Ishikawa (cell line): ENCODE data around the gene OSBP.

Experiments
- CREB1 ChIP-seq: IDR thresholded peaks from 2 replicates; pipeline ENCODE4 v1.6.1; 2012; ENCODE audit warnings: low read depth
- EGR1 ChIP-seq: IDR thresholded peaks from 2 replicates; pipeline ENCODE4 v1.6.1; 2012
- EP300 ChIP-seq: IDR thresholded peaks from 2 replicates; pipeline ENCODE4 v1.6.1; 2012; ENCODE audit warnings: borderline replicate concordance
- NFIC ChIP-seq: IDR thresholded peaks from 2 replicates; pipeline ENCODE4 v1.6.1; 2012
- RAD21 ChIP-seq: IDR thresholded peaks from 2 replicates; pipeline ENCODE4 v1.6.1; 2012; ENCODE audit warnings: low read depth
- YY1 ChIP-seq: IDR thresholded peaks from 2 replicates; pipeline ENCODE4 v1.6.1; 2012; ENCODE audit warnings: low read depth
- TF ChIP-seq, protein P1 (sequence below): IDR thresholded peaks from 2 replicates; pipeline ENCODE4 v1.6.1; 2012
- TF ChIP-seq, protein P2 (sequence below): IDR thresholded peaks from 2 replicates; pipeline ENCODE4 v1.6.1; 2012
- TF ChIP-seq, protein P3 (sequence below): IDR thresholded peaks from 2 replicates; pipeline ENCODE4 v1.6.1; 2012; ENCODE audit warnings: low read depth, mild to moderate bottlenecking

DNA sequence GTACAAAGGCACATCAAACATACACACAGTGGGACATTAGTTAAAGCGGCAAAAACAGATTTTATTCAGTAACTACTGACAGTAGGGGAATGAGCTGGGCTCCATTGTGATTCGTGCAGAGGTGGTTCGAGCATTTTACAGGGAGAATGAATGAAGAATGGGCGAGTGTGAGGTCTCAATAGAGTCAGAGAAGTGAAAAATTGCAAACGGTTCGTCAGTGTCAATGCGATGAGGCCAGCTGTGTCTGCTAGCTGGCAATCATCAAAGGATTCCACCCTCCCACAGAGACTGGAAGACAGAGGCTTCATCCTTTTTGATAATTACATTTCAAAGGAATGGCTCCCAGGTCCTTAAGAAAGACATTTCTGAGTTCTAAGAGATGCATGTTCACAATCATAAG, 86.9 kb downstream of the OSBP start:
- TF ChIP-seq YY1 (no peak), EGR1 (no peak), EP300 (no peak), RAD21 (no peak), CREB1 (no peak), NFIC (no peak)
- TF ChIP-seq, protein P1, sequence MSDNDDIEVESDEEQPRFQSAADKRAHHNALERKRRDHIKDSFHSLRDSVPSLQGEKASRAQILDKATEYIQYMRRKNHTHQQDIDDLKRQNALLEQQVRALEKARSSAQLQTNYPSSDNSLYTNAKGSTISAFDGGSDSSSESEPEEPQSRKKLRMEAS, result no peak
- TF ChIP-seq, protein P2, sequence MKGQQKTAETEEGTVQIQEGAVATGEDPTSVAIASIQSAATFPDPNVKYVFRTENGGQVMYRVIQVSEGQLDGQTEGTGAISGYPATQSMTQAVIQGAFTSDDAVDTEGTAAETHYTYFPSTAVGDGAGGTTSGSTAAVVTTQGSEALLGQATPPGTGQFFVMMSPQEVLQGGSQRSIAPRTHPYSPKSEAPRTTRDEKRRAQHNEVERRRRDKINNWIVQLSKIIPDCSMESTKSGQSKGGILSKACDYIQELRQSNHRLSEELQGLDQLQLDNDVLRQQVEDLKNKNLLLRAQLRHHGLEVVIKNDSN, result no peak
- TF ChIP-seq, protein P3, sequence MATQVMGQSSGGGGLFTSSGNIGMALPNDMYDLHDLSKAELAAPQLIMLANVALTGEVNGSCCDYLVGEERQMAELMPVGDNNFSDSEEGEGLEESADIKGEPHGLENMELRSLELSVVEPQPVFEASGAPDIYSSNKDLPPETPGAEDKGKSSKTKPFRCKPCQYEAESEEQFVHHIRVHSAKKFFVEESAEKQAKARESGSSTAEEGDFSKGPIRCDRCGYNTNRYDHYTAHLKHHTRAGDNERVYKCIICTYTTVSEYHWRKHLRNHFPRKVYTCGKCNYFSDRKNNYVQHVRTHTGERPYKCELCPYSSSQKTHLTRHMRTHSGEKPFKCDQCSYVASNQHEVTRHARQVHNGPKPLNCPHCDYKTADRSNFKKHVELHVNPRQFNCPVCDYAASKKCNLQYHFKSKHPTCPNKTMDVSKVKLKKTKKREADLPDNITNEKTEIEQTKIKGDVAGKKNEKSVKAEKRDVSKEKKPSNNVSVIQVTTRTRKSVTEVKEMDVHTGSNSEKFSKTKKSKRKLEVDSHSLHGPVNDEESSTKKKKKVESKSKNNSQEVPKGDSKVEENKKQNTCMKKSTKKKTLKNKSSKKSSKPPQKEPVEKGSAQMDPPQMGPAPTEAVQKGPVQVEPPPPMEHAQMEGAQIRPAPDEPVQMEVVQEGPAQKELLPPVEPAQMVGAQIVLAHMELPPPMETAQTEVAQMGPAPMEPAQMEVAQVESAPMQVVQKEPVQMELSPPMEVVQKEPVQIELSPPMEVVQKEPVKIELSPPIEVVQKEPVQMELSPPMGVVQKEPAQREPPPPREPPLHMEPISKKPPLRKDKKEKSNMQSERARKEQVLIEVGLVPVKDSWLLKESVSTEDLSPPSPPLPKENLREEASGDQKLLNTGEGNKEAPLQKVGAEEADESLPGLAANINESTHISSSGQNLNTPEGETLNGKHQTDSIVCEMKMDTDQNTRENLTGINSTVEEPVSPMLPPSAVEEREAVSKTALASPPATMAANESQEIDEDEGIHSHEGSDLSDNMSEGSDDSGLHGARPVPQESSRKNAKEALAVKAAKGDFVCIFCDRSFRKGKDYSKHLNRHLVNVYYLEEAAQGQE, result no peak
